IMR-90 (cell line): ENCODE measurements around the gene PKN3. TPM values are rescaled to one million over a fixed set of nuclear protein-coding genes. Genes with fewer than 3 reads are reported as not detected.

Source experiments
- ATAC-seq: fragments of 200-7000 bp; cut with Tn5 transposase; 2 replicates; pipeline ENCODE4 v1.9.1; 2020; ENCODE audit warnings: low read depth, mild to moderate bottlenecking, moderate library complexity
- BruUV-seq: library from RNA; stranded (reverse); fragments of 400-500 nt; replicated peaks from 2 replicates; lab custom pipeline; 2021; lab: Mats Ljungman, UMichigan
- CTCF ChIA-PET: fragments of 300-600 bp; formaldehyde crosslinking; extraction: SDS; loops from one replicate; lab custom pipeline; 2021; ENCODE audit warnings: antibody characterized with exemption; lab: Yijun Ruan, JAX
- POLR2A ChIA-PET: fragments of 300-600 bp; sonication (Branson Sonifier 250); formaldehyde crosslinking; loops from one replicate; lab custom pipeline; 2022; ENCODE audit warnings: antibody characterized with exemption; ENCODE audit not compliant: unreplicated experiment; lab: Charles Lee
- DNase-seq: peaks from one replicate; pipeline ENCODE4 v3.0.0; 2013
- H2AFZ ChIP-seq: replicated peaks from 2 replicates; pipeline ENCODE3; 2013; ENCODE audit warnings: low read length, mild to moderate bottlenecking; ENCODE audit not compliant: poor library complexity
- H2AK5ac ChIP-seq: 2 replicates; pipeline ENCODE4 v1.6.1; 2013; ENCODE audit warnings: low read depth, low read length, inconsistent platforms
- H2AK9ac ChIP-seq: replicated peaks from 2 replicates; pipeline ENCODE3; 2013; ENCODE audit warnings: mild to moderate bottlenecking, low read depth, low read length, moderate library complexity; ENCODE audit not compliant: poor library complexity
- H2BK120ac ChIP-seq: 2 replicates; pipeline ENCODE4 v1.6.1; 2013; ENCODE audit warnings: low read depth, low read length, inconsistent platforms
- H2BK15ac ChIP-seq: 3 replicates; pipeline ENCODE4 v1.6.1; 2013; ENCODE audit warnings: low read depth, low read length, inconsistent platforms
- H2BK20ac ChIP-seq: 2 replicates; pipeline ENCODE4 v1.6.1; 2013; ENCODE audit warnings: low read depth, mild to moderate bottlenecking, inconsistent platforms, low read length, moderate library complexity
- H2BK5ac ChIP-seq: 2 replicates; pipeline ENCODE4 v1.6.1; 2013; ENCODE audit warnings: mild to moderate bottlenecking, low read depth, low read length, inconsistent platforms; ENCODE audit not compliant: poor library complexity, severe bottlenecking
- H3K14ac ChIP-seq: replicated peaks from 2 replicates; pipeline ENCODE4 v1.6.1; 2013; ENCODE audit warnings: low read depth, low read length, inconsistent platforms
- H3K18ac ChIP-seq: 2 replicates; pipeline ENCODE4 v1.6.1; 2013; ENCODE audit warnings: low read depth, low read length, control low read depth
- H3K23ac ChIP-seq: 2 replicates; pipeline ENCODE4 v1.6.1; 2013; ENCODE audit warnings: low read depth, low read length, inconsistent platforms
- H3K27ac ChIP-seq: 2 replicates; pipeline ENCODE4 v1.5.1; 2013; ENCODE audit warnings: mild to moderate bottlenecking, control low read depth, low read length; ENCODE audit not compliant: insufficient read depth
- H3K27me3 ChIP-seq: 2 replicates; pipeline ENCODE4 v1.6.1; 2013; ENCODE audit warnings: low read length; ENCODE audit not compliant: control insufficient read depth, insufficient read depth
- H3K36me3 ChIP-seq: 2 replicates; pipeline ENCODE4 v1.6.1; 2013; ENCODE audit warnings: low read length, mixed read lengths; ENCODE audit not compliant: control insufficient read depth, insufficient read depth
- H3K4ac ChIP-seq: 2 replicates; pipeline ENCODE4 v1.6.1; 2013; ENCODE audit warnings: low read depth, low read length, inconsistent platforms
- H3K4me1 ChIP-seq: 2 replicates; pipeline ENCODE4 v1.6.1; 2013; ENCODE audit warnings: low read length, mixed read lengths; ENCODE audit not compliant: control insufficient read depth, insufficient read depth
- H3K4me2 ChIP-seq: 2 replicates; pipeline ENCODE4 v1.6.1; 2013; ENCODE audit warnings: low read depth, mild to moderate bottlenecking, control low read depth, low read length, moderate library complexity
- H3K4me3 ChIP-seq: 2 replicates; pipeline ENCODE4 v1.5.1; 2013; ENCODE audit warnings: low read depth, mild to moderate bottlenecking, control low read depth, low read length, moderate library complexity; ENCODE audit not compliant: insufficient read depth
- H3K56ac ChIP-seq: 2 replicates; pipeline ENCODE4 v1.6.1; 2013; ENCODE audit warnings: low read length, inconsistent platforms; ENCODE audit not compliant: insufficient read depth; ENCODE audit errors: extremely low read depth
- H3K79me1 ChIP-seq, 2 experiments: 2 replicates each; pipeline ENCODE4 v1.6.1; 2013; ENCODE audit warnings: low read length in 2 of 2, inconsistent platforms in 1 of 2, low read depth in 1 of 2
- H3K9ac ChIP-seq: 2 replicates; pipeline ENCODE4 v1.6.1; 2013; ENCODE audit warnings: low read depth, low read length, control low read depth
- H3K9me1 ChIP-seq: 2 replicates; pipeline ENCODE4 v1.6.1; 2013; ENCODE audit warnings: low read length, inconsistent platforms; ENCODE audit not compliant: insufficient read depth
- H3K9me3 ChIP-seq: 2 replicates; pipeline ENCODE4 v1.6.1; 2013; ENCODE audit warnings: low read length; ENCODE audit not compliant: control insufficient read depth, insufficient read depth
- H4K20me1 ChIP-seq: 2 replicates; pipeline ENCODE4 v1.6.1; 2013; ENCODE audit warnings: low read length, inconsistent platforms; ENCODE audit not compliant: insufficient read depth
- H4K5ac ChIP-seq: 2 replicates; pipeline ENCODE4 v1.6.1; 2013; ENCODE audit warnings: mild to moderate bottlenecking, low read depth, low read length, control low read depth
- H4K8ac ChIP-seq, 2 experiments: 2 replicates each; pipeline ENCODE4 v1.6.1; 2013; ENCODE audit warnings: low read depth in 2 of 2, low read length in 2 of 2, control low read depth in 1 of 2, inconsistent platforms in 1 of 2
- H4K91ac ChIP-seq: 2 replicates; pipeline ENCODE4 v1.6.1; 2013; ENCODE audit warnings: low read depth, low read length, inconsistent platforms; ENCODE audit not compliant: insufficient read depth
- BHLHE40 ChIP-seq: fragments of 150-350 bp; IDR thresholded peaks from 2 replicates; pipeline ENCODE4 v1.6.1; 2016; ENCODE audit warnings: mild to moderate bottlenecking, low read depth, low read length
- CHD1 ChIP-seq: IDR thresholded peaks from 2 replicates; pipeline ENCODE4 v1.6.1; 2012; ENCODE audit warnings: low read depth, low read length, improper control_type of control experiment
- FOS ChIP-seq: fragments of 150-350 bp; IDR thresholded peaks from 2 replicates; pipeline ENCODE4 v1.6.1; 2016; ENCODE audit warnings: low read depth, low read length
- MAFK ChIP-seq: IDR thresholded peaks from 2 replicates; pipeline ENCODE4 v1.6.1; 2012; ENCODE audit warnings: low read depth, low read length, improper control_type of control experiment
- MAZ ChIP-seq: IDR thresholded peaks from 2 replicates; pipeline ENCODE4 v1.6.1; 2012; ENCODE audit warnings: low read depth, mild to moderate bottlenecking, low read length, improper control_type of control experiment, moderate library complexity, borderline replicate concordance
- MXI1 ChIP-seq: IDR thresholded peaks from 2 replicates; pipeline ENCODE4 v1.6.1; 2012; ENCODE audit warnings: low read depth, mild to moderate bottlenecking, low read length, moderate library complexity, borderline replicate concordance
- NFE2L2 ChIP-seq: fragments of 150-350 bp; IDR thresholded peaks from 2 replicates; pipeline ENCODE4 v1.6.1; 2016; ENCODE audit warnings: low read depth, mild to moderate bottlenecking, low read length
- POLR2A ChIP-seq: IDR thresholded peaks from 2 replicates; pipeline ENCODE4 v1.6.1; 2012; ENCODE audit warnings: mild to moderate bottlenecking, low read depth, low read length
- RAD21 ChIP-seq: IDR thresholded peaks from 2 replicates; pipeline ENCODE4 v1.6.1; 2012; ENCODE audit warnings: low read length, improper control_type of control experiment
- RCOR1 ChIP-seq: IDR thresholded peaks from 2 replicates; pipeline ENCODE4 v1.6.1; 2012; ENCODE audit warnings: mild to moderate bottlenecking, low read length, improper control_type of control experiment; ENCODE audit not compliant: insufficient replicate concordance
- RFX5 ChIP-seq: IDR thresholded peaks from 2 replicates; pipeline ENCODE4 v1.8.0; 2012; ENCODE audit warnings: low read depth, mild to moderate bottlenecking, low read length, moderate library complexity
- SMC3 ChIP-seq: fragments of 150-350 bp; IDR thresholded peaks from 2 replicates; pipeline ENCODE4 v1.6.1; 2016; ENCODE audit warnings: low read depth, mild to moderate bottlenecking, antibody characterized with exemption, low read length, moderate library complexity
- WGBS, 2 experiments: methylation state at CpG; one replicate each; pipeline versions ENCODE4 v1.1.5 to v1.1.7; 2013; ENCODE audit warnings: missing lambda C conversion rate in 2 of 2; ENCODE audit not compliant: insufficient read length in 1 of 2; ENCODE audit errors: extremely low coverage in 2 of 2; 5-methylcytosine and 5-hydroxymethylcytosine counted together
- dilution Hi-C: fragments of 300-500 bp; cut with HindIII; formaldehyde crosslinking; loops from one replicate; pipeline ENCODE4 v1.14.3; 2018; ENCODE audit warnings: low sequenced_read_pairs; ENCODE audit not compliant: unreplicated experiment
- in situ Hi-C: fragments of 300-500 bp; cut with MboI; formaldehyde crosslinking; loops from 3 replicates; pipeline ENCODE4 v1.14.3; 2019; ENCODE audit warnings: low sequenced_read_pairs, inconsistent platforms, mixed read lengths
- intact Hi-C: fragments of 100-400 bp; cut with micrococcal nuclease; formaldehyde crosslinking; loops from 2 replicates; pipeline ENCODE4 v1.10.0; 2022
- polyA plus RNA-seq, 3 experiments: library from polyadenylated mRNA; depleted of rRNA; stranded (reverse); fragments of >200 nt; gene quantifications; 2 replicates each; pipeline ENCODE4 v1.2.3, GENCODE V29; 2012; ENCODE audit warnings: low replicate concordance in 1 of 3
- total RNA-seq: library from RNA; depleted of rRNA; stranded (reverse); fragments of >200 nt; gene quantifications from 2 replicates; pipeline ENCODE4 v1.2.3, GENCODE V29; 2012
- TF ChIP-seq, protein P1 (sequence below): fragments of 150-350 bp; IDR thresholded peaks from 2 replicates; pipeline ENCODE4 v1.6.1; 2017; ENCODE audit warnings: mild to moderate bottlenecking, antibody characterized with exemption, low read length, low read depth
- TF ChIP-seq, protein P2 (sequence below): fragments of 150-350 bp; IDR thresholded peaks from 2 replicates; pipeline ENCODE4 v1.6.1; 2016; ENCODE audit warnings: low read depth, mild to moderate bottlenecking, low read length, moderate library complexity, borderline replicate concordance
- TF ChIP-seq, protein P3 (sequence below): conservative IDR thresholded peaks from 2 replicates; pipeline ENCODE4 v1.5.1; 2012; ENCODE audit warnings: mild to moderate bottlenecking, low read depth, low read length, improper control_type of control experiment

Gene PKN3
- total and polyA plus RNA-seq, 2 of the 4 experiments (the other 2 are of a cell fraction): 1.6 to 3.8 TPM

DNA sequence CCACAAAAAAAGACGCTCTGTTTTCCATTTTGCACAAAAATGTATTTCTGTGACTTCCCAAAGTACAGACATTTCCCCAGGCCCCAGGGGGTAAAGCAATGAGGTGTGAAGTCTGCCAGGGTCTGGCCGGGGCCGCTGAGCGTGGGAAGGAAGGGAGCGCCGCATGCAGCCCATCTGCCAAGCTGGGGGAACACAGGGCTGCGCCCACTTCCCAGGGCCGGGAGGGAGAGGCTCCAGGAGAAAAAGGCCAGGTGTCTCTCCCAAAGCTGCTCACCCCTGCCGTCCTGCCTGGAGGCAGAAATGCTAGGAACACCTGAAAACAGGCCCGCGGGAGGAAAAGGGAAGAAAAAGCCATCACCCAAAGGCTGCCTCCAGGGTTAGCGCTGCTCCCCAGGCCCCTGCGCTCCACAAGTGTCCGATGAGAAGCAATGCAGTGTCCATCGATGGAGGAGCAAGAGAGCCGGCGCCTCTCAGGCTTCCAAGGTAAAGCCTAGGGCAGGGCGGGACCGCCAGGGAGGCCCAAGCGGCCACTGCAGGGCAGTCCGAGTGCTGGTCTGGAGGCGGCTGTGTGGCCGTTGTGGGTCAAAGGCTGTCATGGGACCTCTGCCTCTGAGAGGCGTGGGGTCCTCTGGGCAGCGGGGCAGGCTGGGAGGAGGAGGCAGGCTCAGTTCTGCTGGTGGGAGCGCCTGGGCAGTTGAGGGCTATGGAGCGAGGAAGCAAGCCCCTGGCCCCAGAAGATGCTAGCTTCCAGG, 27.6 kb downstream of the PKN3 start:
- Histone ChIP-seq H3K27ac (no peak overlapping the region), H3K79me1 (no peaks in the 10 kb centered on the region), H3K4me1 (peaks cover 2% of the 10 kb centered on the region; the same call in 1 of the 2 replicates), H3K36me3 (peaks cover 17% of the 10 kb centered on the region), H2BK20ac (no peak overlapping the region), H2BK15ac (no peak overlapping the region), H4K5ac (no peak overlapping the region), H3K4me2 (no peak overlapping the region), H3K4ac (no peak overlapping the region), H2BK120ac (no peak overlapping the region), H3K9me1 (peaks cover 6% of the 10 kb centered on the region; the same call in 1 of the 2 replicates), H2AFZ (no peak overlapping the region), H4K20me1 (no peaks in the 10 kb centered on the region; the same call in 1 of the 2 replicates), H2AK5ac (no peak overlapping the region), H2BK5ac (no peak overlapping the region), H2AK9ac (no peak overlapping the region), H3K27me3 (no peaks in the 10 kb centered on the region), H4K91ac (no peak overlapping the region), H4K8ac (no peak overlapping the region), H3K56ac (no peak overlapping the region), H3K14ac (no peak overlapping the region), H3K23ac (no peak overlapping the region), H3K18ac (no peak overlapping the region), H3K9ac (no peak overlapping the region), H3K4me3 (no peak overlapping the region), H3K9me3 (no peaks in the 10 kb centered on the region)
- ATAC-seq: no peak
- in situ Hi-C loops (no loop called here), dilution Hi-C loops (no loop called here), intact Hi-C loops (no loop called here)
- 84% methylated on average over 8 of the region's 27 CpGs; no CpG with 5 or more reads in 1 of the 2 experiments for WGBS, 2 experiments
- no peak for DNase-seq
- ChIA-PET CTCF (no interaction called here), POLR2A (no interaction called here)
- TF ChIP-seq, protein P1, sequence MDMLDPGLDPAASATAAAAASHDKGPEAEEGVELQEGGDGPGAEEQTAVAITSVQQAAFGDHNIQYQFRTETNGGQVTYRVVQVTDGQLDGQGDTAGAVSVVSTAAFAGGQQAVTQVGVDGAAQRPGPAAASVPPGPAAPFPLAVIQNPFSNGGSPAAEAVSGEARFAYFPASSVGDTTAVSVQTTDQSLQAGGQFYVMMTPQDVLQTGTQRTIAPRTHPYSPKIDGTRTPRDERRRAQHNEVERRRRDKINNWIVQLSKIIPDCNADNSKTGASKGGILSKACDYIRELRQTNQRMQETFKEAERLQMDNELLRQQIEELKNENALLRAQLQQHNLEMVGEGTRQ: no peak
- no peak for TF ChIP-seq POLR2A
- TF ChIP-seq MAZ: no peak
- TF ChIP-seq MAFK: no peak
- no peak for TF ChIP-seq RAD21
- TF ChIP-seq NFE2L2: no peak
- TF ChIP-seq, protein P2, sequence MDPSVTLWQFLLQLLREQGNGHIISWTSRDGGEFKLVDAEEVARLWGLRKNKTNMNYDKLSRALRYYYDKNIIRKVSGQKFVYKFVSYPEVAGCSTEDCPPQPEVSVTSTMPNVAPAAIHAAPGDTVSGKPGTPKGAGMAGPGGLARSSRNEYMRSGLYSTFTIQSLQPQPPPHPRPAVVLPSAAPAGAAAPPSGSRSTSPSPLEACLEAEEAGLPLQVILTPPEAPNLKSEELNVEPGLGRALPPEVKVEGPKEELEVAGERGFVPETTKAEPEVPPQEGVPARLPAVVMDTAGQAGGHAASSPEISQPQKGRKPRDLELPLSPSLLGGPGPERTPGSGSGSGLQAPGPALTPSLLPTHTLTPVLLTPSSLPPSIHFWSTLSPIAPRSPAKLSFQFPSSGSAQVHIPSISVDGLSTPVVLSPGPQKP: no peak
- TF ChIP-seq SMC3: no peak
- no peak for TF ChIP-seq RCOR1
- TF ChIP-seq MXI1: no peak
- TF ChIP-seq RFX5: no peak
- TF ChIP-seq CHD1: no peak
- TF ChIP-seq, protein P3, sequence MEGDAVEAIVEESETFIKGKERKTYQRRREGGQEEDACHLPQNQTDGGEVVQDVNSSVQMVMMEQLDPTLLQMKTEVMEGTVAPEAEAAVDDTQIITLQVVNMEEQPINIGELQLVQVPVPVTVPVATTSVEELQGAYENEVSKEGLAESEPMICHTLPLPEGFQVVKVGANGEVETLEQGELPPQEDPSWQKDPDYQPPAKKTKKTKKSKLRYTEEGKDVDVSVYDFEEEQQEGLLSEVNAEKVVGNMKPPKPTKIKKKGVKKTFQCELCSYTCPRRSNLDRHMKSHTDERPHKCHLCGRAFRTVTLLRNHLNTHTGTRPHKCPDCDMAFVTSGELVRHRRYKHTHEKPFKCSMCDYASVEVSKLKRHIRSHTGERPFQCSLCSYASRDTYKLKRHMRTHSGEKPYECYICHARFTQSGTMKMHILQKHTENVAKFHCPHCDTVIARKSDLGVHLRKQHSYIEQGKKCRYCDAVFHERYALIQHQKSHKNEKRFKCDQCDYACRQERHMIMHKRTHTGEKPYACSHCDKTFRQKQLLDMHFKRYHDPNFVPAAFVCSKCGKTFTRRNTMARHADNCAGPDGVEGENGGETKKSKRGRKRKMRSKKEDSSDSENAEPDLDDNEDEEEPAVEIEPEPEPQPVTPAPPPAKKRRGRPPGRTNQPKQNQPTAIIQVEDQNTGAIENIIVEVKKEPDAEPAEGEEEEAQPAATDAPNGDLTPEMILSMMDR: no peak
- no peak for TF ChIP-seq FOS
- no peak for TF ChIP-seq BHLHE40
- BruUV-seq: no TSS peak
